IMR-90 (cell line): ENCODE measurements around the gene L3MBTL4. TPM values are rescaled to one million over a fixed set of nuclear protein-coding genes. Genes with fewer than 3 reads are reported as not detected.

Source experiments
- ATAC-seq: fragments of 200-7000 bp; cut with Tn5 transposase; 2 replicates; pipeline ENCODE4 v1.9.1; 2020; ENCODE audit warnings: low read depth, mild to moderate bottlenecking, moderate library complexity
- BruUV-seq: library from RNA; stranded (reverse); fragments of 400-500 nt; replicated peaks from 2 replicates; lab custom pipeline; 2021; lab: Mats Ljungman, UMichigan
- CTCF ChIA-PET: fragments of 300-600 bp; formaldehyde crosslinking; extraction: SDS; loops from one replicate; lab custom pipeline; 2021; ENCODE audit warnings: antibody characterized with exemption; lab: Yijun Ruan, JAX
- POLR2A ChIA-PET: fragments of 300-600 bp; sonication (Branson Sonifier 250); formaldehyde crosslinking; loops from one replicate; lab custom pipeline; 2022; ENCODE audit warnings: antibody characterized with exemption; ENCODE audit not compliant: unreplicated experiment; lab: Charles Lee
- DNase-seq: peaks from one replicate; pipeline ENCODE4 v3.0.0; 2013
- H2AFZ ChIP-seq: replicated peaks from 2 replicates; pipeline ENCODE3; 2013; ENCODE audit warnings: low read length, mild to moderate bottlenecking; ENCODE audit not compliant: poor library complexity
- H2AK5ac ChIP-seq: 2 replicates; pipeline ENCODE4 v1.6.1; 2013; ENCODE audit warnings: low read depth, low read length, inconsistent platforms
- H2AK9ac ChIP-seq: replicated peaks from 2 replicates; pipeline ENCODE3; 2013; ENCODE audit warnings: mild to moderate bottlenecking, low read depth, low read length, moderate library complexity; ENCODE audit not compliant: poor library complexity
- H2BK120ac ChIP-seq: 2 replicates; pipeline ENCODE4 v1.6.1; 2013; ENCODE audit warnings: low read depth, low read length, inconsistent platforms
- H2BK15ac ChIP-seq: 3 replicates; pipeline ENCODE4 v1.6.1; 2013; ENCODE audit warnings: low read depth, low read length, inconsistent platforms
- H2BK20ac ChIP-seq: 2 replicates; pipeline ENCODE4 v1.6.1; 2013; ENCODE audit warnings: low read depth, mild to moderate bottlenecking, inconsistent platforms, low read length, moderate library complexity
- H2BK5ac ChIP-seq: 2 replicates; pipeline ENCODE4 v1.6.1; 2013; ENCODE audit warnings: mild to moderate bottlenecking, low read depth, low read length, inconsistent platforms; ENCODE audit not compliant: poor library complexity, severe bottlenecking
- H3K14ac ChIP-seq: replicated peaks from 2 replicates; pipeline ENCODE4 v1.6.1; 2013; ENCODE audit warnings: low read depth, low read length, inconsistent platforms
- H3K18ac ChIP-seq: 2 replicates; pipeline ENCODE4 v1.6.1; 2013; ENCODE audit warnings: low read depth, low read length, control low read depth
- H3K23ac ChIP-seq: 2 replicates; pipeline ENCODE4 v1.6.1; 2013; ENCODE audit warnings: low read depth, low read length, inconsistent platforms
- H3K27ac ChIP-seq: 2 replicates; pipeline ENCODE4 v1.5.1; 2013; ENCODE audit warnings: mild to moderate bottlenecking, control low read depth, low read length; ENCODE audit not compliant: insufficient read depth
- H3K27me3 ChIP-seq: 2 replicates; pipeline ENCODE4 v1.6.1; 2013; ENCODE audit warnings: low read length; ENCODE audit not compliant: control insufficient read depth, insufficient read depth
- H3K36me3 ChIP-seq: 2 replicates; pipeline ENCODE4 v1.6.1; 2013; ENCODE audit warnings: low read length, mixed read lengths; ENCODE audit not compliant: control insufficient read depth, insufficient read depth
- H3K4ac ChIP-seq: 2 replicates; pipeline ENCODE4 v1.6.1; 2013; ENCODE audit warnings: low read depth, low read length, inconsistent platforms
- H3K4me1 ChIP-seq: 2 replicates; pipeline ENCODE4 v1.6.1; 2013; ENCODE audit warnings: low read length, mixed read lengths; ENCODE audit not compliant: control insufficient read depth, insufficient read depth
- H3K4me2 ChIP-seq: 2 replicates; pipeline ENCODE4 v1.6.1; 2013; ENCODE audit warnings: low read depth, mild to moderate bottlenecking, control low read depth, low read length, moderate library complexity
- H3K4me3 ChIP-seq: 2 replicates; pipeline ENCODE4 v1.5.1; 2013; ENCODE audit warnings: low read depth, mild to moderate bottlenecking, control low read depth, low read length, moderate library complexity; ENCODE audit not compliant: insufficient read depth
- H3K56ac ChIP-seq: 2 replicates; pipeline ENCODE4 v1.6.1; 2013; ENCODE audit warnings: low read length, inconsistent platforms; ENCODE audit not compliant: insufficient read depth; ENCODE audit errors: extremely low read depth
- H3K79me1 ChIP-seq, 2 experiments: 2 replicates each; pipeline ENCODE4 v1.6.1; 2013; ENCODE audit warnings: low read length in 2 of 2, inconsistent platforms in 1 of 2, low read depth in 1 of 2
- H3K9ac ChIP-seq: 2 replicates; pipeline ENCODE4 v1.6.1; 2013; ENCODE audit warnings: low read depth, low read length, control low read depth
- H3K9me1 ChIP-seq: 2 replicates; pipeline ENCODE4 v1.6.1; 2013; ENCODE audit warnings: low read length, inconsistent platforms; ENCODE audit not compliant: insufficient read depth
- H3K9me3 ChIP-seq: 2 replicates; pipeline ENCODE4 v1.6.1; 2013; ENCODE audit warnings: low read length; ENCODE audit not compliant: control insufficient read depth, insufficient read depth
- H4K20me1 ChIP-seq: 2 replicates; pipeline ENCODE4 v1.6.1; 2013; ENCODE audit warnings: low read length, inconsistent platforms; ENCODE audit not compliant: insufficient read depth
- H4K5ac ChIP-seq: 2 replicates; pipeline ENCODE4 v1.6.1; 2013; ENCODE audit warnings: mild to moderate bottlenecking, low read depth, low read length, control low read depth
- H4K8ac ChIP-seq, 2 experiments: 2 replicates each; pipeline ENCODE4 v1.6.1; 2013; ENCODE audit warnings: low read depth in 2 of 2, low read length in 2 of 2, control low read depth in 1 of 2, inconsistent platforms in 1 of 2
- H4K91ac ChIP-seq: 2 replicates; pipeline ENCODE4 v1.6.1; 2013; ENCODE audit warnings: low read depth, low read length, inconsistent platforms; ENCODE audit not compliant: insufficient read depth
- BHLHE40 ChIP-seq: fragments of 150-350 bp; IDR thresholded peaks from 2 replicates; pipeline ENCODE4 v1.6.1; 2016; ENCODE audit warnings: mild to moderate bottlenecking, low read depth, low read length
- CEBPB ChIP-seq: IDR thresholded peaks from 2 replicates; pipeline ENCODE4 v1.6.1; 2012; ENCODE audit warnings: low read depth, low read length, improper control_type of control experiment
- CHD1 ChIP-seq: IDR thresholded peaks from 2 replicates; pipeline ENCODE4 v1.6.1; 2012; ENCODE audit warnings: low read depth, low read length, improper control_type of control experiment
- FOS ChIP-seq: fragments of 150-350 bp; IDR thresholded peaks from 2 replicates; pipeline ENCODE4 v1.6.1; 2016; ENCODE audit warnings: low read depth, low read length
- MAFK ChIP-seq: IDR thresholded peaks from 2 replicates; pipeline ENCODE4 v1.6.1; 2012; ENCODE audit warnings: low read depth, low read length, improper control_type of control experiment
- MAZ ChIP-seq: IDR thresholded peaks from 2 replicates; pipeline ENCODE4 v1.6.1; 2012; ENCODE audit warnings: low read depth, mild to moderate bottlenecking, low read length, improper control_type of control experiment, moderate library complexity, borderline replicate concordance
- MXI1 ChIP-seq: IDR thresholded peaks from 2 replicates; pipeline ENCODE4 v1.6.1; 2012; ENCODE audit warnings: low read depth, mild to moderate bottlenecking, low read length, moderate library complexity, borderline replicate concordance
- NFE2L2 ChIP-seq: fragments of 150-350 bp; IDR thresholded peaks from 2 replicates; pipeline ENCODE4 v1.6.1; 2016; ENCODE audit warnings: low read depth, mild to moderate bottlenecking, low read length
- POLR2A ChIP-seq: IDR thresholded peaks from 2 replicates; pipeline ENCODE4 v1.6.1; 2012; ENCODE audit warnings: mild to moderate bottlenecking, low read depth, low read length
- RAD21 ChIP-seq: IDR thresholded peaks from 2 replicates; pipeline ENCODE4 v1.6.1; 2012; ENCODE audit warnings: low read length, improper control_type of control experiment
- RCOR1 ChIP-seq: IDR thresholded peaks from 2 replicates; pipeline ENCODE4 v1.6.1; 2012; ENCODE audit warnings: mild to moderate bottlenecking, low read length, improper control_type of control experiment; ENCODE audit not compliant: insufficient replicate concordance
- RFX5 ChIP-seq: IDR thresholded peaks from 2 replicates; pipeline ENCODE4 v1.8.0; 2012; ENCODE audit warnings: low read depth, mild to moderate bottlenecking, low read length, moderate library complexity
- SMC3 ChIP-seq: fragments of 150-350 bp; IDR thresholded peaks from 2 replicates; pipeline ENCODE4 v1.6.1; 2016; ENCODE audit warnings: low read depth, mild to moderate bottlenecking, antibody characterized with exemption, low read length, moderate library complexity
- USF2 ChIP-seq: fragments of 150-350 bp; IDR thresholded peaks from 2 replicates; pipeline ENCODE4 v1.6.1; 2017; ENCODE audit warnings: mild to moderate bottlenecking, antibody characterized with exemption, low read length, low read depth
- WGBS, 2 experiments: methylation state at CpG; one replicate each; pipeline versions ENCODE4 v1.1.5 to v1.1.7; 2013; ENCODE audit warnings: missing lambda C conversion rate in 2 of 2; ENCODE audit not compliant: insufficient read length in 1 of 2; ENCODE audit errors: extremely low coverage in 2 of 2; 5-methylcytosine and 5-hydroxymethylcytosine counted together
- dilution Hi-C: fragments of 300-500 bp; cut with HindIII; formaldehyde crosslinking; loops from one replicate; pipeline ENCODE4 v1.14.3; 2018; ENCODE audit warnings: low sequenced_read_pairs; ENCODE audit not compliant: unreplicated experiment
- in situ Hi-C: fragments of 300-500 bp; cut with MboI; formaldehyde crosslinking; loops from 3 replicates; pipeline ENCODE4 v1.14.3; 2019; ENCODE audit warnings: low sequenced_read_pairs, inconsistent platforms, mixed read lengths
- intact Hi-C: fragments of 100-400 bp; cut with micrococcal nuclease; formaldehyde crosslinking; loops from 2 replicates; pipeline ENCODE4 v1.10.0; 2022
- polyA plus RNA-seq, 3 experiments: library from polyadenylated mRNA; depleted of rRNA; stranded (reverse); fragments of >200 nt; gene quantifications; 2 replicates each; pipeline ENCODE4 v1.2.3, GENCODE V29; 2012; ENCODE audit warnings: low replicate concordance in 1 of 3
- total RNA-seq: library from RNA; depleted of rRNA; stranded (reverse); fragments of >200 nt; gene quantifications from 2 replicates; pipeline ENCODE4 v1.2.3, GENCODE V29; 2012
- TF ChIP-seq, protein P1 (sequence below): fragments of 150-350 bp; IDR thresholded peaks from 2 replicates; pipeline ENCODE4 v1.6.1; 2016; ENCODE audit warnings: low read depth, mild to moderate bottlenecking, low read length, moderate library complexity, borderline replicate concordance
- TF ChIP-seq, protein P2 (sequence below): conservative IDR thresholded peaks from 2 replicates; pipeline ENCODE4 v1.5.1; 2012; ENCODE audit warnings: mild to moderate bottlenecking, low read depth, low read length, improper control_type of control experiment

Gene L3MBTL4
- total and polyA plus RNA-seq, 2 of the 4 experiments (the other 2 are of a cell fraction) = under 0.01 to 0.02 TPM

GRCh38 chr18:6355789-6356589 lies 58.7 kb downstream of the L3MBTL4 start:
- Histone ChIP-seq H4K5ac (no peak overlapping the region), H3K4me2 (no peak overlapping the region), H3K79me1 (no peaks in the 10 kb centered on the region), H3K36me3 (no peaks in the 10 kb centered on the region), H3K4ac (no peak overlapping the region), H4K8ac (no peak overlapping the region), H4K20me1 (no peaks in the 10 kb centered on the region), H3K27ac (no peak overlapping the region), H3K9me1 (no peaks in the 10 kb centered on the region), H3K23ac (no peak overlapping the region), H3K18ac (no peak overlapping the region), H2BK5ac (no peak overlapping the region), H2BK120ac (no peak overlapping the region), H3K14ac (no peak overlapping the region), H3K56ac (no peak overlapping the region), H2AK5ac (no peak overlapping the region), H3K4me1 (no peaks in the 10 kb centered on the region), H4K91ac (no peak overlapping the region), H3K27me3 (no peaks in the 10 kb centered on the region), H3K9me3 (no peaks in the 10 kb centered on the region), H3K9ac (no peak overlapping the region), H2AFZ (no peak overlapping the region), H2BK15ac (no peak overlapping the region), H3K4me3 (no peak overlapping the region), H2AK9ac (no peak overlapping the region), H2BK20ac (no peak overlapping the region)
- in situ Hi-C loops (no loop called here), intact Hi-C loops (no loop called here), dilution Hi-C loops (no loop called here)
- BruUV-seq = no TSS peak
- ChIA-PET POLR2A (no interaction called here), CTCF (no interaction called here)
- TF ChIP-seq MAFK (no peak), FOS (no peak), POLR2A (no peak), MAZ (no peak), RFX5 (no peak), MXI1 (no peak), SMC3 (no peak), CHD1 (no peak), RAD21 (no peak), BHLHE40 (no peak), USF2 (no peak), CEBPB (no peak), RCOR1 (no peak), NFE2L2 (no peak)
- TF ChIP-seq, protein P1, sequence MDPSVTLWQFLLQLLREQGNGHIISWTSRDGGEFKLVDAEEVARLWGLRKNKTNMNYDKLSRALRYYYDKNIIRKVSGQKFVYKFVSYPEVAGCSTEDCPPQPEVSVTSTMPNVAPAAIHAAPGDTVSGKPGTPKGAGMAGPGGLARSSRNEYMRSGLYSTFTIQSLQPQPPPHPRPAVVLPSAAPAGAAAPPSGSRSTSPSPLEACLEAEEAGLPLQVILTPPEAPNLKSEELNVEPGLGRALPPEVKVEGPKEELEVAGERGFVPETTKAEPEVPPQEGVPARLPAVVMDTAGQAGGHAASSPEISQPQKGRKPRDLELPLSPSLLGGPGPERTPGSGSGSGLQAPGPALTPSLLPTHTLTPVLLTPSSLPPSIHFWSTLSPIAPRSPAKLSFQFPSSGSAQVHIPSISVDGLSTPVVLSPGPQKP = no peak
- TF ChIP-seq, protein P2, sequence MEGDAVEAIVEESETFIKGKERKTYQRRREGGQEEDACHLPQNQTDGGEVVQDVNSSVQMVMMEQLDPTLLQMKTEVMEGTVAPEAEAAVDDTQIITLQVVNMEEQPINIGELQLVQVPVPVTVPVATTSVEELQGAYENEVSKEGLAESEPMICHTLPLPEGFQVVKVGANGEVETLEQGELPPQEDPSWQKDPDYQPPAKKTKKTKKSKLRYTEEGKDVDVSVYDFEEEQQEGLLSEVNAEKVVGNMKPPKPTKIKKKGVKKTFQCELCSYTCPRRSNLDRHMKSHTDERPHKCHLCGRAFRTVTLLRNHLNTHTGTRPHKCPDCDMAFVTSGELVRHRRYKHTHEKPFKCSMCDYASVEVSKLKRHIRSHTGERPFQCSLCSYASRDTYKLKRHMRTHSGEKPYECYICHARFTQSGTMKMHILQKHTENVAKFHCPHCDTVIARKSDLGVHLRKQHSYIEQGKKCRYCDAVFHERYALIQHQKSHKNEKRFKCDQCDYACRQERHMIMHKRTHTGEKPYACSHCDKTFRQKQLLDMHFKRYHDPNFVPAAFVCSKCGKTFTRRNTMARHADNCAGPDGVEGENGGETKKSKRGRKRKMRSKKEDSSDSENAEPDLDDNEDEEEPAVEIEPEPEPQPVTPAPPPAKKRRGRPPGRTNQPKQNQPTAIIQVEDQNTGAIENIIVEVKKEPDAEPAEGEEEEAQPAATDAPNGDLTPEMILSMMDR = no peak
- peak; percentile 32 for ATAC-seq
- WGBS, 2 experiments = no CpG with 5 or more reads among the region's 9 CpGs
- peak; percentile 40 for DNase-seq
